Liver (tissue), 9 donors: ENCODE measurements around the gene MS4A6A. TPM values are rescaled to one million over a fixed set of nuclear protein-coding genes. Genes with fewer than 3 reads are reported as not detected.
"Not testable (repeated sequence)": the region's sequence is repeated elsewhere in the genome, so short reads cannot be mapped to it uniquely, and the experiment has no call there.

Source experiments
- DNase-seq: peaks from one replicate; pipeline ENCODE4 v3.0.0-alpha.2; 2017; ENCODE audit warnings: low spot score
- H3K27ac ChIP-seq, 2 donors: one replicate each; pipeline ENCODE4 v1.7.0; 2013; ENCODE audit warnings: inconsistent platforms in 2 of 2, low read length in 2 of 2, control low read depth in 1 of 2, low read depth in 1 of 2, mild to moderate bottlenecking in 1 of 2
- H3K27me3 ChIP-seq, 4 donors: one replicate each; pipeline versions ENCODE4 v1.6.1 to v1.7.0; 2013; ENCODE audit warnings: low read length in 3 of 4, inconsistent platforms in 1 of 4, mild to moderate bottlenecking in 1 of 4, moderate library complexity in 1 of 4; ENCODE audit not compliant: control insufficient read depth in 4 of 4, insufficient read depth in 4 of 4
- H3K36me3 ChIP-seq, 4 donors: one replicate each; pipeline versions ENCODE4 v1.6.1 to v1.7.0; 2013; ENCODE audit warnings: low read length in 3 of 4, mild to moderate bottlenecking in 3 of 4, low read depth in 1 of 4, moderate library complexity in 1 of 4; ENCODE audit not compliant: control insufficient read depth in 4 of 4, insufficient read depth in 3 of 4
- H3K4me1 ChIP-seq, 4 donors: one replicate each; pipeline versions ENCODE4 v1.6.1 to v1.7.0; 2013; ENCODE audit warnings: low read length in 3 of 4, mild to moderate bottlenecking in 3 of 4, moderate library complexity in 1 of 4; ENCODE audit not compliant: control insufficient read depth in 4 of 4, insufficient read depth in 4 of 4
- H3K4me3 ChIP-seq, 3 donors: one replicate each; pipeline versions ENCODE4 v1.6.1 to v1.7.0; 2013; ENCODE audit warnings: low read length in 3 of 3, control low read depth in 1 of 3, low read depth in 1 of 3, mild to moderate bottlenecking in 1 of 3
- H3K9ac ChIP-seq, 2 donors: one replicate each; pipeline ENCODE4 v1.7.0; 2013; ENCODE audit warnings: low read length in 2 of 2, mild to moderate bottlenecking in 2 of 2, moderate library complexity in 2 of 2, control low read depth in 1 of 2, low read depth in 1 of 2
- H3K9me3 ChIP-seq, 4 donors: one replicate each; pipeline versions ENCODE4 v1.6.1 to v1.7.0; 2013; ENCODE audit warnings: low read length in 3 of 4; ENCODE audit not compliant: control insufficient read depth in 4 of 4
- EGR1 ChIP-seq, 2 donors: IDR thresholded peaks; 2 replicates each; pipeline ENCODE4 v1.6.1; 2016 to 2018; ENCODE audit warnings: antibody characterized with exemption in 2 of 2, low read depth in 2 of 2
- FOXA1 ChIP-seq: IDR thresholded peaks from 2 replicates; pipeline ENCODE4 v1.6.1; 2016; ENCODE audit warnings: antibody characterized with exemption
- FOXA2 ChIP-seq: IDR thresholded peaks from 2 replicates; pipeline ENCODE4 v1.6.1; 2016; ENCODE audit warnings: antibody characterized with exemption
- GABPA ChIP-seq, 2 donors: IDR thresholded peaks in 1 of 2; conservative IDR thresholded peaks in 1 of 2; 2 replicates each; pipeline ENCODE4 v1.6.1; 2016; ENCODE audit warnings: antibody characterized with exemption in 2 of 2, mild to moderate bottlenecking in 1 of 2, moderate library complexity in 1 of 2
- HNF4A ChIP-seq, 2 donors: conservative IDR thresholded peaks; 2 replicates each; pipeline ENCODE4 v1.6.1; 2016; ENCODE audit warnings: antibody characterized with exemption in 2 of 2, mild to moderate bottlenecking in 2 of 2
- HNF4G ChIP-seq: IDR thresholded peaks from 2 replicates; pipeline ENCODE4 v1.6.1; 2016; ENCODE audit warnings: antibody characterized with exemption
- JUND ChIP-seq, 2 donors: IDR thresholded peaks; 2 replicates each; pipeline ENCODE4 v1.6.1; 2016; ENCODE audit warnings: antibody characterized with exemption in 2 of 2
- NR2F2 ChIP-seq: IDR thresholded peaks from 2 replicates; pipeline ENCODE4 v1.6.1; 2016; ENCODE audit warnings: antibody characterized with exemption
- RAD21 ChIP-seq, 2 donors: IDR thresholded peaks; 2 replicates each; pipeline ENCODE4 v1.6.1; 2016; ENCODE audit warnings: antibody characterized with exemption in 2 of 2, mild to moderate bottlenecking in 2 of 2
- RXRA ChIP-seq, 2 donors: IDR thresholded peaks; 2 replicates each; pipeline ENCODE4 v1.6.1; 2017 to 2018; ENCODE audit warnings: antibody characterized with exemption in 2 of 2, mild to moderate bottlenecking in 1 of 2
- SP1 ChIP-seq: IDR thresholded peaks from 2 replicates; pipeline ENCODE4 v1.6.1; 2018; ENCODE audit warnings: antibody characterized with exemption, mild to moderate bottlenecking
- TAF1 ChIP-seq: conservative IDR thresholded peaks from 2 replicates; pipeline ENCODE4 v1.6.1; 2016; ENCODE audit warnings: antibody characterized with exemption, mild to moderate bottlenecking
- YY1 ChIP-seq: IDR thresholded peaks from 2 replicates; pipeline ENCODE4 v1.6.1; 2016; ENCODE audit warnings: antibody characterized with exemption, mild to moderate bottlenecking
- WGBS: extraction: QIAGEN DNeasy Blood & Tissue Kit; methylation state at CpG from one replicate; pipeline ENCODE4 v1.1.7; 2013; 5-methylcytosine and 5-hydroxymethylcytosine counted together
- polyA plus RNA-seq, 2 donors: library from polyadenylated mRNA; stranded (reverse) in 1 of 2; unstranded in 1 of 2; fragments of 200-250 nt in 1 of 2; fragments of >200 nt in 1 of 2; fragmentation: Nextera tagmentation in 1 of 2; extraction: Ambion mirVana in 1 of 2; gene quantifications; one replicate each; pipeline versions ENCODE4 v1.2.1 to v1.2.3, GENCODE V29; 2013 to 2015
- total RNA-seq, 2 donors: library from RNA; depleted of rRNA; stranded (reverse); fragments of >200 nt; gene quantifications; one replicate each; pipeline ENCODE4 v1.2.3, GENCODE V29; 2014
- TF ChIP-seq, protein P1 (sequence below): IDR thresholded peaks from 2 replicates; pipeline ENCODE4 v1.6.1; 2016; ENCODE audit warnings: antibody characterized with exemption
- TF ChIP-seq, protein P2 (sequence below): IDR thresholded peaks from 2 replicates; pipeline ENCODE4 v1.6.1; 2016; ENCODE audit warnings: antibody characterized with exemption
- TF ChIP-seq, protein P3 (sequence below): IDR thresholded peaks from 2 replicates; pipeline ENCODE4 v1.6.1; 2016; ENCODE audit warnings: antibody characterized with exemption, mild to moderate bottlenecking
- TF ChIP-seq, protein P4 (sequence below): IDR thresholded peaks from 2 replicates; pipeline ENCODE4 v1.6.1; 2016; ENCODE audit warnings: antibody characterized with exemption
- TF ChIP-seq, protein P5 (sequence below): fragments of 150-350 bp; IDR thresholded peaks from 2 replicates; pipeline ENCODE4 v1.5.1; 2017; ENCODE audit warnings: improper control_type of control experiment, low read depth, low read length; ENCODE audit not compliant: missing input control
- donor health status: healthy.
- donor health status: healthy.
- donor health status: healthy.
- donor health status: healthy.
- donor health status: healthy.

Gene MS4A6A
- total and polyA plus RNA-seq, 4 donors, result 64.6 to 117 (median 99.4) TPM

DNA sequence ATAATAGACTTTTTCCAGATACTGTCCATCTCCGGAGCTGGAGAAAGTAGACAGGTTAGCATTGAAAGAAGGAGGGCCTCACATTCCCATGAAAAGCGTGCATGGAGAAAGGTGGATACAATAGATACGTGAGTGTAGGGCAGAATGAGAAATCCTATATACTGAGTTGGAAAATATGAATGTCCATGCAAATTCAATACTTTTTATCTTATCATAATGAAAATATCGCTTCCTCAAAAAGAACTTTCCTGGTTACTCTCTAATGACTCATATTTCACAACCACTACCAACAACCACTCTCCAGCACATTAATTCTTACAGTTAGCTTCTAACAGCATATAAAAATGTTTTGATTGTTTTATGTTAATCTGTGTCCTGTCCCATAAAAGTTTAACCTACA, 22.0 kb upstream of the MS4A6A start:
- Histone ChIP-seq H3K4me1 (no peaks in the 10 kb centered on the region), H3K27me3 (no peaks in the 10 kb centered on the region), H3K4me3 (no peak overlapping the region), H3K9ac (no peak overlapping the region), H3K27ac (no peak overlapping the region), H3K36me3 (no peaks in the 10 kb centered on the region), H3K9me3 (peaks cover 0 to 4% (median 0%) of the 10 kb centered on the region in 4 donors)
- WGBS, result 79% methylated on average over 4 of the region's 4 CpGs
- no peak for TF ChIP-seq HNF4G
- no peak for TF ChIP-seq GABPA (IDR thresholded peaks at IDR 0.05 in 1 of 2, conservative IDR thresholded peaks at IDR 0.05 in 1 of 2)
- TF ChIP-seq, protein P1, sequence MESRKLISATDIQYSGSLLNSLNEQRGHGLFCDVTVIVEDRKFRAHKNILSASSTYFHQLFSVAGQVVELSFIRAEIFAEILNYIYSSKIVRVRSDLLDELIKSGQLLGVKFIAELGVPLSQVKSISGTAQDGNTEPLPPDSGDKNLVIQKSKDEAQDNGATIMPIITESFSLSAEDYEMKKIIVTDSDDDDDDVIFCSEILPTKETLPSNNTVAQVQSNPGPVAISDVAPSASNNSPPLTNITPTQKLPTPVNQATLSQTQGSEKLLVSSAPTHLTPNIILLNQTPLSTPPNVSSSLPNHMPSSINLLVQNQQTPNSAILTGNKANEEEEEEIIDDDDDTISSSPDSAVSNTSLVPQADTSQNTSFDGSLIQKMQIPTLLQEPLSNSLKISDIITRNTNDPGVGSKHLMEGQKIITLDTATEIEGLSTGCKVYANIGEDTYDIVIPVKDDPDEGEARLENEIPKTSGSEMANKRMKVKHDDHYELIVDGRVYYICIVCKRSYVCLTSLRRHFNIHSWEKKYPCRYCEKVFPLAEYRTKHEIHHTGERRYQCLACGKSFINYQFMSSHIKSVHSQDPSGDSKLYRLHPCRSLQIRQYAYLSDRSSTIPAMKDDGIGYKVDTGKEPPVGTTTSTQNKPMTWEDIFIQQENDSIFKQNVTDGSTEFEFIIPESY, result no peak
- no peak for DNase-seq

DNA sequence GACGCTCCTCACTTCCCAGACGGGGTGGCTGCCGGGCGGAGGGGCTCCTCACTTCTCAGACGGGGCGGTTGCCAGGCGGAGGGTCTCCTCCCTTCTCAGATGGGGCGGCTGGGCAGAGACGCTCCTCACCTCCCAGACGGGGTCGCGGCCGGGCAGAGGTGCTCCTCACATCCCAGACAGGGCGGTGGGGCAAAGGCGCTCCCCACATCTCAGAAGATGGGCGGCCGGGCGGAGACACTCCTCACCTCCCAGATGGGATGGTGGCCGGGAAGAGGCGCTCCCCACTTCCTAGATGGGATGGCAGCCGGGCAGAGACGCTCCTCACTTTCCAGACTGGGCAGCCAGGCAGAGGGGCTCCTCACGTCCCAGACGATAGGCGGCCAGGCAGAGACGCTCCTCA, 18.5 kb upstream of the MS4A6A start:
- H3K4me1 ChIP-seq, DNase-seq, H3K9ac ChIP-seq, H3K4me3 ChIP-seq, H3K9me3 ChIP-seq, H3K27ac ChIP-seq, H3K36me3 ChIP-seq, H3K27me3 ChIP-seq: not testable (repeated sequence)
- 95% methylated on average over 16 of the region's 26 CpGs for WGBS

DNA sequence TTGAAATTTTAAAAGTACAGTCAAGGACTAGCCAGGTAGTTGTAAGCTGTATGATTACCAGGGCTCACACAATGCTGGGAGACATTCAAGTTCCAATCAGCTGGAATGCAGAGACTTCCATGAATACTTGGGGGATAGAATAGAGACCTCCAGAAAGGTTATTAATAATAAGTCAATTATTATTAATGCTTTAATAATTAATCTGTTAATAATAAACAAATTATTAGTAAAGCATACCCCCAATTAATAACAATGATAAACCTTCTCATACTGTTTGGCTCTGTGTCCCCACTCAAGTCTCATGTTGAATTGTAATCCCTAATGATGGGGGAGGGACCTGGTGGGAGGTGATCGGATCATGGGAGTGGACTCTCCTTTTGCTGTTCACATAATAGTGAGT, 14.6 kb upstream of the MS4A6A start:
- Histone ChIP-seq H3K27me3 (peaks cover 0 to 3% (median 0%) of the 10 kb centered on the region in 4 donors), H3K27ac (no peak overlapping the region), H3K36me3 (no peaks in the 10 kb centered on the region), H3K4me1 (no peaks in the 10 kb centered on the region), H3K9me3 (peaks cover 0 to 4% (median 0%) of the 10 kb centered on the region in 4 donors), H3K9ac (no peak overlapping the region), H3K4me3 (no peak overlapping the region)
- DNase-seq, result no peak
- WGBS, result 82% methylated on average over 1 of the region's 1 CpG
- TF ChIP-seq YY1 (no peak), JUND (IDR thresholded peaks at IDR 0.05) (no peak), EGR1 (IDR thresholded peaks at IDR 0.05; ENCODE audit: low read depth in 2 of 2) (no peak), HNF4G (no peak), NR2F2 (no peak), RAD21 (IDR thresholded peaks at IDR 0.05) (no peak), RXRA (IDR thresholded peaks at IDR 0.05) (no peak), FOXA1 (no peak), FOXA2 (no peak), GABPA (IDR thresholded peaks at IDR 0.05 in 1 of 2, conservative IDR thresholded peaks at IDR 0.05 in 1 of 2) (no peak), SP1 (no peak), TAF1 (no peak), HNF4A (conservative IDR thresholded peaks at IDR 0.05) (no peak)
- TF ChIP-seq, protein P2, sequence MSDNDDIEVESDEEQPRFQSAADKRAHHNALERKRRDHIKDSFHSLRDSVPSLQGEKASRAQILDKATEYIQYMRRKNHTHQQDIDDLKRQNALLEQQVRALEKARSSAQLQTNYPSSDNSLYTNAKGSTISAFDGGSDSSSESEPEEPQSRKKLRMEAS, result no peak
- TF ChIP-seq, protein P1, result no peak
- TF ChIP-seq, protein P3, sequence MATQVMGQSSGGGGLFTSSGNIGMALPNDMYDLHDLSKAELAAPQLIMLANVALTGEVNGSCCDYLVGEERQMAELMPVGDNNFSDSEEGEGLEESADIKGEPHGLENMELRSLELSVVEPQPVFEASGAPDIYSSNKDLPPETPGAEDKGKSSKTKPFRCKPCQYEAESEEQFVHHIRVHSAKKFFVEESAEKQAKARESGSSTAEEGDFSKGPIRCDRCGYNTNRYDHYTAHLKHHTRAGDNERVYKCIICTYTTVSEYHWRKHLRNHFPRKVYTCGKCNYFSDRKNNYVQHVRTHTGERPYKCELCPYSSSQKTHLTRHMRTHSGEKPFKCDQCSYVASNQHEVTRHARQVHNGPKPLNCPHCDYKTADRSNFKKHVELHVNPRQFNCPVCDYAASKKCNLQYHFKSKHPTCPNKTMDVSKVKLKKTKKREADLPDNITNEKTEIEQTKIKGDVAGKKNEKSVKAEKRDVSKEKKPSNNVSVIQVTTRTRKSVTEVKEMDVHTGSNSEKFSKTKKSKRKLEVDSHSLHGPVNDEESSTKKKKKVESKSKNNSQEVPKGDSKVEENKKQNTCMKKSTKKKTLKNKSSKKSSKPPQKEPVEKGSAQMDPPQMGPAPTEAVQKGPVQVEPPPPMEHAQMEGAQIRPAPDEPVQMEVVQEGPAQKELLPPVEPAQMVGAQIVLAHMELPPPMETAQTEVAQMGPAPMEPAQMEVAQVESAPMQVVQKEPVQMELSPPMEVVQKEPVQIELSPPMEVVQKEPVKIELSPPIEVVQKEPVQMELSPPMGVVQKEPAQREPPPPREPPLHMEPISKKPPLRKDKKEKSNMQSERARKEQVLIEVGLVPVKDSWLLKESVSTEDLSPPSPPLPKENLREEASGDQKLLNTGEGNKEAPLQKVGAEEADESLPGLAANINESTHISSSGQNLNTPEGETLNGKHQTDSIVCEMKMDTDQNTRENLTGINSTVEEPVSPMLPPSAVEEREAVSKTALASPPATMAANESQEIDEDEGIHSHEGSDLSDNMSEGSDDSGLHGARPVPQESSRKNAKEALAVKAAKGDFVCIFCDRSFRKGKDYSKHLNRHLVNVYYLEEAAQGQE, result no peak
- TF ChIP-seq, protein P4, sequence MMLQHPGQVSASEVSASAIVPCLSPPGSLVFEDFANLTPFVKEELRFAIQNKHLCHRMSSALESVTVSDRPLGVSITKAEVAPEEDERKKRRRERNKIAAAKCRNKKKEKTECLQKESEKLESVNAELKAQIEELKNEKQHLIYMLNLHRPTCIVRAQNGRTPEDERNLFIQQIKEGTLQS, result no peak
- TF ChIP-seq, protein P5, sequence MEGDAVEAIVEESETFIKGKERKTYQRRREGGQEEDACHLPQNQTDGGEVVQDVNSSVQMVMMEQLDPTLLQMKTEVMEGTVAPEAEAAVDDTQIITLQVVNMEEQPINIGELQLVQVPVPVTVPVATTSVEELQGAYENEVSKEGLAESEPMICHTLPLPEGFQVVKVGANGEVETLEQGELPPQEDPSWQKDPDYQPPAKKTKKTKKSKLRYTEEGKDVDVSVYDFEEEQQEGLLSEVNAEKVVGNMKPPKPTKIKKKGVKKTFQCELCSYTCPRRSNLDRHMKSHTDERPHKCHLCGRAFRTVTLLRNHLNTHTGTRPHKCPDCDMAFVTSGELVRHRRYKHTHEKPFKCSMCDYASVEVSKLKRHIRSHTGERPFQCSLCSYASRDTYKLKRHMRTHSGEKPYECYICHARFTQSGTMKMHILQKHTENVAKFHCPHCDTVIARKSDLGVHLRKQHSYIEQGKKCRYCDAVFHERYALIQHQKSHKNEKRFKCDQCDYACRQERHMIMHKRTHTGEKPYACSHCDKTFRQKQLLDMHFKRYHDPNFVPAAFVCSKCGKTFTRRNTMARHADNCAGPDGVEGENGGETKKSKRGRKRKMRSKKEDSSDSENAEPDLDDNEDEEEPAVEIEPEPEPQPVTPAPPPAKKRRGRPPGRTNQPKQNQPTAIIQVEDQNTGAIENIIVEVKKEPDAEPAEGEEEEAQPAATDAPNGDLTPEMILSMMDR, result no peak
